SK-N-SH treated with all-trans-retinoic acid at 6 μM for 48 hours (cell line): Measurements from ENCODE around the gene ANO8.

Experiments used
- ATAC-seq: fragments of 200-7000 bp; cut with Tn5 transposase; 3 replicates; pipeline ENCODE4 v1.9.1; 2020; ENCODE audit warnings: mild to moderate bottlenecking, moderate library complexity
- ARNTL ChIP-seq: fragments of 450-650 bp; formaldehyde crosslinking; IDR thresholded peaks from 2 replicates; pipeline ENCODE4 v1.5.0; 2020; ENCODE audit warnings: low read depth, mild to moderate bottlenecking, moderate library complexity, borderline replicate concordance
- BACH2 ChIP-seq: fragments of 250-450 bp; sonication (Bioruptor Pico); IDR thresholded peaks from 2 replicates; pipeline ENCODE4 v1.9.0; 2021; ENCODE audit warnings: mild to moderate bottlenecking, borderline replicate concordance
- CSDC2 ChIP-seq: fragments of 250-450 bp; sonication (Bioruptor Pico); IDR thresholded peaks from 2 replicates; pipeline ENCODE4 v1.5.0; 2020; ENCODE audit warnings: mild to moderate bottlenecking, moderate library complexity
- ESRRG ChIP-seq: fragments of 250-450 bp; sonication (Bioruptor Pico); IDR thresholded peaks from 2 replicates; pipeline ENCODE4 v1.6.1; 2021; ENCODE audit warnings: mild to moderate bottlenecking
- GLIS3 ChIP-seq: fragments of 250-450 bp; sonication (Bioruptor Pico); IDR thresholded peaks from 2 replicates; pipeline ENCODE4 v1.5.0; 2020; ENCODE audit warnings: mild to moderate bottlenecking, moderate library complexity
- ISL1 ChIP-seq: fragments of 250-450 bp; sonication (Bioruptor Pico); IDR thresholded peaks from 2 replicates; pipeline ENCODE4 v2.1.2; 2022; ENCODE audit warnings: mild to moderate bottlenecking, moderate library complexity
- OSR1 ChIP-seq: fragments of 250-450 bp; sonication (Bioruptor Pico); IDR thresholded peaks from 2 replicates; pipeline ENCODE4 v1.8.0; 2022; ENCODE audit warnings: moderate library complexity, mild to moderate bottlenecking, inconsistent platforms
- POU6F1 ChIP-seq: fragments of 250-450 bp; sonication (Bioruptor Pico); IDR thresholded peaks from 2 replicates; pipeline ENCODE4 v1.8.0; 2021; ENCODE audit warnings: low read depth, mild to moderate bottlenecking, moderate library complexity, borderline replicate concordance
- PPARA ChIP-seq: fragments of 250-450 bp; sonication (Bioruptor Pico); IDR thresholded peaks from 2 replicates; pipeline ENCODE4 v1.5.0; 2020; ENCODE audit warnings: mild to moderate bottlenecking, borderline replicate concordance
- RARB ChIP-seq: fragments of 250-450 bp; sonication (Bioruptor Pico); IDR thresholded peaks from 2 replicates; pipeline ENCODE4 v1.8.0; 2021; ENCODE audit warnings: mild to moderate bottlenecking, moderate library complexity
- SNAI2 ChIP-seq: fragments of 250-450 bp; sonication (Bioruptor Pico); IDR thresholded peaks from 2 replicates; pipeline ENCODE4 v1.5.0; 2020; ENCODE audit warnings: mild to moderate bottlenecking, moderate library complexity
- TCF4 ChIP-seq: fragments of 250-450 bp; sonication (Bioruptor Pico); IDR thresholded peaks from 2 replicates; pipeline ENCODE4 v1.8.0; 2021; ENCODE audit warnings: mild to moderate bottlenecking, moderate library complexity, borderline replicate concordance
- TOX ChIP-seq: fragments of 250-450 bp; sonication (Bioruptor Pico); IDR thresholded peaks from 2 replicates; pipeline ENCODE4 v1.8.0; 2021; ENCODE audit warnings: mild to moderate bottlenecking, moderate library complexity, borderline replicate concordance
- TSHZ2 ChIP-seq: fragments of 250-450 bp; sonication (Bioruptor Pico); IDR thresholded peaks from 2 replicates; pipeline ENCODE4 v1.5.0; 2020; ENCODE audit warnings: mild to moderate bottlenecking, moderate library complexity
- ZC3H10 ChIP-seq: fragments of 250-450 bp; sonication (Bioruptor Pico); IDR thresholded peaks from 2 replicates; pipeline ENCODE4 v1.5.1; 2021; ENCODE audit warnings: mild to moderate bottlenecking, moderate library complexity
- ZFP30 ChIP-seq: fragments of 450-650 bp; formaldehyde crosslinking; IDR thresholded peaks from 2 replicates; pipeline ENCODE4 v1.5.0; 2022; ENCODE audit warnings: mild to moderate bottlenecking, moderate library complexity
- ZNF565 ChIP-seq: fragments of 450-650 bp; formaldehyde crosslinking; conservative IDR thresholded peaks from 2 replicates; pipeline ENCODE4 v1.5.0; 2020; ENCODE audit warnings: low read depth, mild to moderate bottlenecking, moderate library complexity
- ZNF8 ChIP-seq: fragments of 450-650 bp; formaldehyde crosslinking; IDR thresholded peaks from 2 replicates; pipeline ENCODE4 v1.5.0; 2020; ENCODE audit warnings: mild to moderate bottlenecking, moderate library complexity
- TF ChIP-seq, protein P1 (sequence below): fragments of 250-450 bp; sonication (Bioruptor Pico); IDR thresholded peaks from 2 replicates; pipeline ENCODE4 v1.5.1; 2021; ENCODE audit warnings: mild to moderate bottlenecking, moderate library complexity
- TF ChIP-seq, protein P2 (sequence below): fragments of 250-450 bp; sonication (Bioruptor Pico); IDR thresholded peaks from 2 replicates; pipeline ENCODE4 v1.8.0; 2020; ENCODE audit warnings: mild to moderate bottlenecking, moderate library complexity, borderline replicate concordance

ANO8 gene

GRCh38 chr19:17286752-17287151, 47.9 kb downstream of the ANO8 start (continued):
- TF ChIP-seq ARNTL (CRISPR knock-in tag): no peak

DNA sequence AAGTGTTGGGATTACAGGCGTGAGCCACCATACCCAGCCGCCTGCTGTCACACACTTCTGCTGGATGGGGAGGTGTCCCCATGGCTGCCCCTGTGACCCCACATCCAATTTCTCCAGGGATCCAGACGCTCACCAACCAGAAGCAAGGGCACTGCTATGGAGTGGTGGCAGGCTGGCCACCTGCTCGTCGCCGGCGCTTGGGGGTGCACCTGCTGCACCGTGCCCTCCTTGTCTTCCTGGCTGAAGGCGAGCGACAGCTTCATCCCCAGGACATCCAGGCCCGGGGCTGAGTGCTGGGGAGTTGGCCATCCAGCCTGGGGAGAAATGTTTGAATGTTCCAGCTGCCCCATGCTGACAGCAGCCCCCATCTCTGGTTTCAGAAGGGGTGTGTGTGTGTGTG, 48.4 kb downstream of the ANO8 start:
- no peak for ATAC-seq
- TF ChIP-seq ESRRG (CRISPR knock-in tag) (no peak), POU6F1 (CRISPR knock-in tag) (no peak), TCF4 (no peak), ISL1 (no peak), ZFP30 (CRISPR knock-in tag) (no peak), PPARA (CRISPR knock-in tag) (no peak), BACH2 (CRISPR knock-in tag) (no peak)
- TF ChIP-seq, protein P1, sequence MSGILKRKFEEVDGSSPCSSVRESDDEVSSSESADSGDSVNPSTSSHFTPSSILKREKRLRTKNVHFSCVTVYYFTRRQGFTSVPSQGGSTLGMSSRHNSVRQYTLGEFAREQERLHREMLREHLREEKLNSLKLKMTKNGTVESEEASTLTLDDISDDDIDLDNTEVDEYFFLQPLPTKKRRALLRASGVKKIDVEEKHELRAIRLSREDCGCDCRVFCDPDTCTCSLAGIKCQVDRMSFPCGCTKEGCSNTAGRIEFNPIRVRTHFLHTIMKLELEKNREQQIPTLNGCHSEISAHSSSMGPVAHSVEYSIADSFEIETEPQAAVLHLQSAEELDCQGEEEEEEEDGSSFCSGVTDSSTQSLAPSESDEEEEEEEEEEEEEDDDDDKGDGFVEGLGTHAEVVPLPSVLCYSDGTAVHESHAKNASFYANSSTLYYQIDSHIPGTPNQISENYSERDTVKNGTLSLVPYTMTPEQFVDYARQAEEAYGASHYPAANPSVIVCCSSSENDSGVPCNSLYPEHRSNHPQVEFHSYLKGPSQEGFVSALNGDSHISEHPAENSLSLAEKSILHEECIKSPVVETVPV: no peak
- TF ChIP-seq, protein P2, sequence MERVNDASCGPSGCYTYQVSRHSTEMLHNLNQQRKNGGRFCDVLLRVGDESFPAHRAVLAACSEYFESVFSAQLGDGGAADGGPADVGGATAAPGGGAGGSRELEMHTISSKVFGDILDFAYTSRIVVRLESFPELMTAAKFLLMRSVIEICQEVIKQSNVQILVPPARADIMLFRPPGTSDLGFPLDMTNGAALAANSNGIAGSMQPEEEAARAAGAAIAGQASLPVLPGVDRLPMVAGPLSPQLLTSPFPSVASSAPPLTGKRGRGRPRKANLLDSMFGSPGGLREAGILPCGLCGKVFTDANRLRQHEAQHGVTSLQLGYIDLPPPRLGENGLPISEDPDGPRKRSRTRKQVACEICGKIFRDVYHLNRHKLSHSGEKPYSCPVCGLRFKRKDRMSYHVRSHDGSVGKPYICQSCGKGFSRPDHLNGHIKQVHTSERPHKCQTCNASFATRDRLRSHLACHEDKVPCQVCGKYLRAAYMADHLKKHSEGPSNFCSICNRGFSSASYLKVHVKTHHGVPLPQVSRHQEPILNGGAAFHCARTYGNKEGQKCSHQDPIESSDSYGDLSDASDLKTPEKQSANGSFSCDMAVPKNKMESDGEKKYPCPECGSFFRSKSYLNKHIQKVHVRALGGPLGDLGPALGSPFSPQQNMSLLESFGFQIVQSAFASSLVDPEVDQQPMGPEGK (CRISPR knock-in tag): no peak

- ATAC-seq: no peak
- TF ChIP-seq RARB (CRISPR knock-in tag) (no peak), TOX (CRISPR knock-in tag) (no peak), ISL1 (no peak), CSDC2 (CRISPR knock-in tag) (no peak), TCF4 (no peak), ZNF8 (CRISPR knock-in tag) (no peak), ESRRG (CRISPR knock-in tag) (no peak), OSR1 (CRISPR knock-in tag) (no peak), ZC3H10 (no peak), ARNTL (CRISPR knock-in tag) (no peak), TSHZ2 (CRISPR knock-in tag) (no peak), BACH2 (CRISPR knock-in tag) (no peak), ZNF565 (CRISPR knock-in tag) (no peak), POU6F1 (CRISPR knock-in tag) (no peak), SNAI2 (CRISPR knock-in tag) (no peak), GLIS3 (CRISPR knock-in tag) (no peak)
- TF ChIP-seq, protein P2 (CRISPR knock-in tag): no peak
- TF ChIP-seq, protein P1: no peak
Measured at GRCh38 chr19:17285415-17286135, 49.1 kb downstream of the ANO8 start.
